ENCODE data around the gene MAZ. TPM values are rescaled to one million over a fixed set of nuclear protein-coding genes. Genes with fewer than 3 reads are reported as not detected.
"Not testable (repeated sequence)": the region's sequence is repeated elsewhere in the genome, so short reads cannot be mapped to it uniquely, and the experiment has no call there.

MAZ gene
- total and polyA plus RNA-seq, 7 donors = 94.9 to 193 (median 131) TPM

GRCh38 chr16:29784157-29784556, 22.2 kb upstream of the MAZ start:
- 89 to 98% (median 93%) methylated on average over 2 of the region's 2 CpGs for WGBS, 3 donors
- DNase-seq (no peak), ATAC-seq (no peak)
- H3K27ac ChIP-seq = no peak overlapping the region
- no peaks in the 10 kb centered on the region for H3K9me3 ChIP-seq
- no peak for TF ChIP-seq CTCF (IDR thresholded peaks at IDR 0.05)
- H3K27me3 ChIP-seq (ENCODE audit: insufficient read depth in 3 of 3, low read length in 2 of 3) = no peaks in the 10 kb centered on the region
- intact Hi-C loops (cut with DNase I) = loop anchor here (2.0 to 10.0 kb wide), 3 partner anchors 33 to 79 kb away; partner anchors contain the start of genes C16orf54 (in 1 of the 2) and PAGR1 (in 1 of the 2)
- H3K4me3 ChIP-seq = no peak overlapping the region
- peaks cover 3% of the 10 kb centered on the region for H3K4me1 ChIP-seq
- H3K36me3 ChIP-seq (ENCODE audit: insufficient read depth in 1 of 2, low read depth in 1 of 2) = no peaks in the 10 kb centered on the region

- peak overlapping the region; percentile 57 for H3K4me3 ChIP-seq
- no peaks in the 10 kb centered on the region for H3K27me3 ChIP-seq (ENCODE audit: insufficient read depth in 3 of 3, low read length in 2 of 3)
- DNase-seq (peak; percentile 80 to 88), ATAC-seq (peak; percentile 83 to 93 (median 92))
- 6 to 7% (median 7%) methylated on average over 37 to 38 of the region's 38 CpGs for WGBS, 3 donors
- intact Hi-C loops (cut with DNase I) = loop anchor here (2.0 to 10.0 kb wide), 3 partner anchors 32 to 80 kb away; partner anchors contain the start of genes C16orf54 (in 1 of the 2) and PAGR1 (in 1 of the 2)
- H3K4me1 ChIP-seq = peaks cover 11% of the 10 kb centered on the region
- peak; percentile 85 for TF ChIP-seq CTCF (IDR thresholded peaks at IDR 0.05)
- no peaks in the 10 kb centered on the region for H3K36me3 ChIP-seq (ENCODE audit: insufficient read depth in 1 of 2, low read depth in 1 of 2)
- no peak overlapping the region for H3K27ac ChIP-seq
- no peaks in the 10 kb centered on the region for H3K9me3 ChIP-seq
Measured at GRCh38 chr16:29784901-29785500, 21.3 kb upstream of the MAZ start.

GRCh38 chr16:29787155-29787554, 19.2 kb upstream of the MAZ start:
- H3K36me3 ChIP-seq (ENCODE audit: insufficient read depth in 1 of 2, low read depth in 1 of 2); H3K27me3 ChIP-seq (ENCODE audit: insufficient read depth in 3 of 3, low read length in 2 of 3); H3K4me3 ChIP-seq; ATAC-seq; H3K9me3 ChIP-seq; H3K27ac ChIP-seq; DNase-seq: not testable (repeated sequence)
- H3K4me1 ChIP-seq = peaks cover 21% of the 10 kb centered on the region
- intact Hi-C loops (cut with DNase I) = loop anchor here in 1 of 2 donors (10.0 kb wide), 1 partner anchor 82 kb away; no protein-coding TSS in a partner anchor
- WGBS, 3 donors = 84 to 90% (median 88%) methylated on average over 4 of the region's 4 CpGs

GRCh38 chr16:29789775-29790182, 16.6 kb upstream of the MAZ start:
- ATAC-seq (no peak), DNase-seq (no peak)
- Histone ChIP-seq H3K36me3 (ENCODE audit: insufficient read depth in 1 of 2, low read depth in 1 of 2) (no peaks in the 10 kb centered on the region), H3K9me3 (no peaks in the 10 kb centered on the region), H3K27ac (peak overlapping the region; percentile 91), H3K4me1 (peaks cover 20% of the 10 kb centered on the region), H3K4me3 (peak overlapping the region; percentile 83), H3K27me3 (ENCODE audit: insufficient read depth in 3 of 3, low read length in 2 of 3) (no peaks in the 10 kb centered on the region)
- intact Hi-C loops (cut with DNase I) = loop anchor here (5.0 to 10.0 kb wide), 2 partner anchors 85 to 213 kb away; no protein-coding TSS in a partner anchor
- no peak for TF ChIP-seq CTCF (IDR thresholded peaks at IDR 0.05)
- 51 to 56% (median 52%) methylated on average over 20 of the region's 20 CpGs for WGBS, 3 donors

- Histone ChIP-seq H3K36me3 (ENCODE audit: insufficient read depth in 1 of 2, low read depth in 1 of 2) (no peaks in the 10 kb centered on the region), H3K4me3 (peak within 1 kb of the TSS; percentile 83), H3K4me1 (peaks cover 18% of the 10 kb centered on the region), H3K9me3 (no peaks in the 10 kb centered on the region), H3K27me3 (ENCODE audit: insufficient read depth in 3 of 3, low read length in 2 of 3) (no peaks in the 10 kb centered on the region), H3K27ac (peak within 1 kb of the TSS; percentile 91)
- ATAC-seq (peak; percentile 99 to 100 (median 99)), DNase-seq (peak; percentile 99 to 100)
- whole genome bisulfite sequencing, 3 donors = 0 to 1% (median 0%) methylated on average over 54 to 67 of the region's 67 CpGs
- peak; percentile 68 for TF ChIP-seq CTCF (IDR thresholded peaks at IDR 0.05)
- intact Hi-C loops (cut with DNase I) = loop anchor here in 1 of 2 donors (5.0 kb wide), 1 partner anchor 212 kb away; no protein-coding TSS in a partner anchor
Measured at GRCh38 chr16:29790183-29790948, 16.0 kb upstream of the MAZ start, which contains the start of gene KIF22. Gene KIF22 (plus strand): TSS chr16:29790751. CDS start chr16:29790760, 9 bp downstream.
